ENCODE measurements around the gene TMEM187.
A peak's percentile ranks its signal among the peaks of the same experiment; 100 is the strongest.

TMEM187 gene

GRCh38 chrX:154015581-154016264 is 43.2 kb downstream of the TMEM187 start:
- Histone ChIP-seq H3K27ac (replicated peaks) (peak overlapping the region; percentile 93), H3K4me3 (replicated peaks; ENCODE audit: insufficient read depth, low read length) (no peak overlapping the region), H3K27me3 (ENCODE audit: insufficient read depth, poor library complexity, severe bottlenecking) (no peaks in the 10 kb centered on the region)
- TF ChIP-seq GABPA (IDR thresholded peaks at IDR 0.05; ENCODE audit: low read depth) (no peak), POLR2AphosphoS5 (IDR thresholded peaks at IDR 0.05; ENCODE audit: low read depth) (no peak), CTCF (IDR thresholded peaks at IDR 0.05; ENCODE audit: insufficient read depth, low read length) (no peak), SPI1 (IDR thresholded peaks at IDR 0.05; ENCODE audit: borderline replicate concordance, low read depth) (no peak)
- TF ChIP-seq, protein P1, sequence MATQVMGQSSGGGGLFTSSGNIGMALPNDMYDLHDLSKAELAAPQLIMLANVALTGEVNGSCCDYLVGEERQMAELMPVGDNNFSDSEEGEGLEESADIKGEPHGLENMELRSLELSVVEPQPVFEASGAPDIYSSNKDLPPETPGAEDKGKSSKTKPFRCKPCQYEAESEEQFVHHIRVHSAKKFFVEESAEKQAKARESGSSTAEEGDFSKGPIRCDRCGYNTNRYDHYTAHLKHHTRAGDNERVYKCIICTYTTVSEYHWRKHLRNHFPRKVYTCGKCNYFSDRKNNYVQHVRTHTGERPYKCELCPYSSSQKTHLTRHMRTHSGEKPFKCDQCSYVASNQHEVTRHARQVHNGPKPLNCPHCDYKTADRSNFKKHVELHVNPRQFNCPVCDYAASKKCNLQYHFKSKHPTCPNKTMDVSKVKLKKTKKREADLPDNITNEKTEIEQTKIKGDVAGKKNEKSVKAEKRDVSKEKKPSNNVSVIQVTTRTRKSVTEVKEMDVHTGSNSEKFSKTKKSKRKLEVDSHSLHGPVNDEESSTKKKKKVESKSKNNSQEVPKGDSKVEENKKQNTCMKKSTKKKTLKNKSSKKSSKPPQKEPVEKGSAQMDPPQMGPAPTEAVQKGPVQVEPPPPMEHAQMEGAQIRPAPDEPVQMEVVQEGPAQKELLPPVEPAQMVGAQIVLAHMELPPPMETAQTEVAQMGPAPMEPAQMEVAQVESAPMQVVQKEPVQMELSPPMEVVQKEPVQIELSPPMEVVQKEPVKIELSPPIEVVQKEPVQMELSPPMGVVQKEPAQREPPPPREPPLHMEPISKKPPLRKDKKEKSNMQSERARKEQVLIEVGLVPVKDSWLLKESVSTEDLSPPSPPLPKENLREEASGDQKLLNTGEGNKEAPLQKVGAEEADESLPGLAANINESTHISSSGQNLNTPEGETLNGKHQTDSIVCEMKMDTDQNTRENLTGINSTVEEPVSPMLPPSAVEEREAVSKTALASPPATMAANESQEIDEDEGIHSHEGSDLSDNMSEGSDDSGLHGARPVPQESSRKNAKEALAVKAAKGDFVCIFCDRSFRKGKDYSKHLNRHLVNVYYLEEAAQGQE (IDR thresholded peaks at IDR 0.05; ENCODE audit: insufficient replicate concordance, low read depth): no peak
- DNase-seq (ENCODE audit: low read depth in 1 of 2, low spot score in 1 of 2): no peak

- DNase-seq (ENCODE audit: low read depth in 1 of 2, low spot score in 1 of 2): peak in 1 of 2 experiments; percentile 11
- H3K27me3 ChIP-seq (ENCODE audit: insufficient read depth, poor library complexity, severe bottlenecking): no peaks in the 10 kb centered on the region
- H3K27ac ChIP-seq (replicated peaks): peak overlapping the region; percentile 93
- TF ChIP-seq, protein P1 (IDR thresholded peaks at IDR 0.05; ENCODE audit: insufficient replicate concordance, low read depth): no peak
- TF ChIP-seq SPI1 (IDR thresholded peaks at IDR 0.05; ENCODE audit: borderline replicate concordance, low read depth): no peak
- H3K4me3 ChIP-seq (replicated peaks; ENCODE audit: insufficient read depth, low read length): peak overlapping the region; percentile 68
These were observed 44.0 kb downstream of the TMEM187 start for GRCh38 chrX:154016366-154017076.

- H3K27ac ChIP-seq (replicated peaks): peak overlapping the region; percentile 93
- no peaks in the 10 kb centered on the region for H3K27me3 ChIP-seq (ENCODE audit: insufficient read depth, poor library complexity, severe bottlenecking)
- TF ChIP-seq CTCF (IDR thresholded peaks at IDR 0.05; ENCODE audit: insufficient read depth, low read length): no peak
- no peak for TF ChIP-seq POLR2AphosphoS5 (IDR thresholded peaks at IDR 0.05; ENCODE audit: low read depth)
- TF ChIP-seq, protein P1 (IDR thresholded peaks at IDR 0.05; ENCODE audit: insufficient replicate concordance, low read depth): no peak
- TF ChIP-seq SPI1 (IDR thresholded peaks at IDR 0.05; ENCODE audit: borderline replicate concordance, low read depth): no peak
- no peak for TF ChIP-seq GABPA (IDR thresholded peaks at IDR 0.05; ENCODE audit: low read depth)
- peak in 1 of 2 experiments; percentile 12 for DNase-seq (ENCODE audit: low read depth in 1 of 2, low spot score in 1 of 2)
- H3K4me3 ChIP-seq (replicated peaks; ENCODE audit: insufficient read depth, low read length): peak overlapping the region; percentile 68
These were observed 45.4 kb downstream of the TMEM187 start for GRCh38 chrX:154017766-154018517.

All from HL-60 (cell line).